B cell (primary cell): ENCODE data around the gene DCD.

Source experiments
- CTCF ChIP-seq: fragments of 200-600 bp; IDR thresholded peaks from one replicate; pipeline ENCODE4 v1.8.0; 2022; ENCODE audit warnings: antibody characterized with exemption, mild to moderate bottlenecking
- EZH2 ChIP-seq: IDR thresholded peaks from 2 replicates; pipeline ENCODE4 v1.6.1; 2012; ENCODE audit warnings: borderline replicate concordance, low read depth, mild to moderate bottlenecking, moderate library complexity, low read length; ENCODE audit not compliant: insufficient read depth, poor library complexity, severe bottlenecking

- TF ChIP-seq CTCF: no peak
- TF ChIP-seq EZH2: no peak
These were observed 35.2 kb upstream of the DCD start for GRCh38 chr12:54683398-54683797.
